Measurements from ENCODE around the gene B4GALT4. TPM values are rescaled to one million over a fixed set of nuclear protein-coding genes. Genes with fewer than 3 reads are reported as not detected.
A peak's percentile ranks its signal among the peaks of the same experiment; 100 is the strongest.

B4GALT4 gene
- total RNA-seq, 2 donors from 2014 or later: 141 to 145 TPM

DNA sequence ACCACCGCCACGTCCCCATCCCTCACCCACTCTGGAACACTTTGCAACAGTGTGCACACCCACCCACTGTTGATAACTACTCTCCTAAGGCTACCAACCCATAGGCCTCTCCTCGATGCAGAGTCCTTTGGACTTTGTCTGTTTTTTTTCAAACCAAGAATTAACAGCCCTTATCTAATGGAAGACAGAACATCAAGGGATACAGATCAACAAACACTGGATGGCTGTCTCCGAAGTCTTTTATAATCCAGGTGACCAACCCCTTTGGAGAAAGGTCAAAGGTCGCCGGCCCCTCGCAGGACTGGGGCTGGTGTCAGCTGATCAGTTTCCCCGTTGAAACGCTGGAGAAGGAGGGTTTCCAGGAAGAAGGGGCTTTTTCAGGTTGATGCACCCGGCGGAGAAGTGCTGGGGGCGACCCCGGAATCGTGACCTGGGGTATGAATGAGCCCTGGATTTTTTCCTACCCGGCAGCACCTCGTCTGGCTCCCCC, 532 bp downstream of the B4GALT4 start:
- H3K4me3 Mint-ChIP-seq: peak overlapping the region; percentile 83
- no peaks in the 10 kb centered on the region for H3K4me1 ChIP-seq (ENCODE audit: control insufficient read depth, insufficient read depth, low read length)
- no peaks in the 10 kb centered on the region for H3K27me3 Mint-ChIP-seq (ENCODE audit: insufficient read depth)
- peak overlapping the region; percentile 98 for H3K4me3 ChIP-seq (ENCODE audit: low read length)
- peaks cover 27% of the 10 kb centered on the region for H3K36me3 ChIP-seq (ENCODE audit: control insufficient read depth, insufficient read depth, low read length)
- peaks cover 13% of the 10 kb centered on the region for H3K4me1 Mint-ChIP-seq
- peak; percentile 77 for DNase-seq
- peak overlapping the region; percentile 84 for H3K9ac ChIP-seq (ENCODE audit: extremely low read depth, low read length, poor library complexity, severe bottlenecking)
- H3K9me3 Mint-ChIP-seq: peaks cover 12% of the 10 kb centered on the region
- H3K9me3 ChIP-seq (ENCODE audit: control insufficient read depth, low read length): no peaks in the 10 kb centered on the region
- peak overlapping the region; percentile 6 for H3K27ac ChIP-seq (ENCODE audit: low read depth, low read length)
- peaks cover 26% of the 10 kb centered on the region for H3K36me3 Mint-ChIP-seq (ENCODE audit: low read depth)
- H3K27ac Mint-ChIP-seq: peak overlapping the region; percentile 86
- 6 to 13% methylated on average over 12 to 16 of the region's 16 CpGs for WGBS, 2 experiments (ENCODE audit: insufficient coverage in 1 of 2, insufficient read length in 1 of 2)
- TF ChIP-seq, protein P1, sequence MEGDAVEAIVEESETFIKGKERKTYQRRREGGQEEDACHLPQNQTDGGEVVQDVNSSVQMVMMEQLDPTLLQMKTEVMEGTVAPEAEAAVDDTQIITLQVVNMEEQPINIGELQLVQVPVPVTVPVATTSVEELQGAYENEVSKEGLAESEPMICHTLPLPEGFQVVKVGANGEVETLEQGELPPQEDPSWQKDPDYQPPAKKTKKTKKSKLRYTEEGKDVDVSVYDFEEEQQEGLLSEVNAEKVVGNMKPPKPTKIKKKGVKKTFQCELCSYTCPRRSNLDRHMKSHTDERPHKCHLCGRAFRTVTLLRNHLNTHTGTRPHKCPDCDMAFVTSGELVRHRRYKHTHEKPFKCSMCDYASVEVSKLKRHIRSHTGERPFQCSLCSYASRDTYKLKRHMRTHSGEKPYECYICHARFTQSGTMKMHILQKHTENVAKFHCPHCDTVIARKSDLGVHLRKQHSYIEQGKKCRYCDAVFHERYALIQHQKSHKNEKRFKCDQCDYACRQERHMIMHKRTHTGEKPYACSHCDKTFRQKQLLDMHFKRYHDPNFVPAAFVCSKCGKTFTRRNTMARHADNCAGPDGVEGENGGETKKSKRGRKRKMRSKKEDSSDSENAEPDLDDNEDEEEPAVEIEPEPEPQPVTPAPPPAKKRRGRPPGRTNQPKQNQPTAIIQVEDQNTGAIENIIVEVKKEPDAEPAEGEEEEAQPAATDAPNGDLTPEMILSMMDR (conservative IDR thresholded peaks at IDR 0.05): no peak
- H3K27me3 ChIP-seq (ENCODE audit: control insufficient read depth, insufficient read depth, low read length, poor library complexity, severe bottlenecking): no peaks in the 10 kb centered on the region

DNA sequence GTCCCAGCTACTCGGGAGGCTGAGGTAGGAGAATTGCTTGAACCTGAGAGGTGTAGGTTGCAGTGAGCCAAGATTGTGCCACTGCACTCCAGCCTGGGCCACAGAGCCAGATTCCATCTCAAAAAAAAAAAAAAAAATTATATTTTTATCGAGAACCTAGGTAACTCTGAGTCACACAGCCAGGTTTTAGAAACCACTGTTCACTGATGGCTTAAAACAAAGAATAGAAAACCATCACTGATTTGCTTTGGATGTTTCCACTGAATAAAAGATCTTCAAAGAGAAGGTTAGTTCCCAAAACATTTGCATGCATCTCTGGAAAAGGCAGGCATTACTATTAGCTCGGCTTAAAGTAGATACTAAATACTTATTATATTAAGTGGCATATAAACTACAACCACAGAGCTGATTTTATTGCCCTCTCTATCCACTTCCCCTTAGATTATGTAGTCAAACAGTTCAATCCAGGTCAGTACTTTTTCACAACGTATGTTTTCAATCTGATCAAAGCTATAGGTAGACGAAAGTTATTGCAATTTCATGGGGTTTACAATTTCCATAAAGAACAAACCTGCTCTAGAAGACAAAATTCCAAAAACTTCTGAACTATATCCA, 1.4 kb downstream of the B4GALT4 start:
- peaks cover 33% of the 10 kb centered on the region for H3K36me3 Mint-ChIP-seq (ENCODE audit: low read depth)
- H3K36me3 ChIP-seq (ENCODE audit: control insufficient read depth, insufficient read depth, low read length): peaks cover 36% of the 10 kb centered on the region
- H3K27ac ChIP-seq (ENCODE audit: low read depth, low read length): no peak overlapping the region
- WGBS, 2 experiments (ENCODE audit: insufficient coverage in 1 of 2, insufficient read length in 1 of 2): 47 to 60% methylated on average over 3 to 4 of the region's 5 CpGs
- H3K9me3 ChIP-seq (ENCODE audit: control insufficient read depth, low read length): no peaks in the 10 kb centered on the region
- no peaks in the 10 kb centered on the region for H3K27me3 Mint-ChIP-seq (ENCODE audit: insufficient read depth)
- peak overlapping the region; percentile 83 for H3K4me3 Mint-ChIP-seq
- peak overlapping the region; percentile 86 for H3K27ac Mint-ChIP-seq
- no peak for DNase-seq
- TF ChIP-seq, protein P1 (conservative IDR thresholded peaks at IDR 0.05): no peak
- H3K9ac ChIP-seq (ENCODE audit: extremely low read depth, low read length, poor library complexity, severe bottlenecking): peak overlapping the region; percentile 84
- peaks cover 12% of the 10 kb centered on the region for H3K9me3 Mint-ChIP-seq
- H3K4me1 Mint-ChIP-seq: peaks cover 13% of the 10 kb centered on the region
- H3K4me1 ChIP-seq (ENCODE audit: control insufficient read depth, insufficient read depth, low read length): no peaks in the 10 kb centered on the region
- no peaks in the 10 kb centered on the region for H3K27me3 ChIP-seq (ENCODE audit: control insufficient read depth, insufficient read depth, low read length, poor library complexity, severe bottlenecking)
- H3K4me3 ChIP-seq (ENCODE audit: low read length): peak overlapping the region; percentile 98

DNA sequence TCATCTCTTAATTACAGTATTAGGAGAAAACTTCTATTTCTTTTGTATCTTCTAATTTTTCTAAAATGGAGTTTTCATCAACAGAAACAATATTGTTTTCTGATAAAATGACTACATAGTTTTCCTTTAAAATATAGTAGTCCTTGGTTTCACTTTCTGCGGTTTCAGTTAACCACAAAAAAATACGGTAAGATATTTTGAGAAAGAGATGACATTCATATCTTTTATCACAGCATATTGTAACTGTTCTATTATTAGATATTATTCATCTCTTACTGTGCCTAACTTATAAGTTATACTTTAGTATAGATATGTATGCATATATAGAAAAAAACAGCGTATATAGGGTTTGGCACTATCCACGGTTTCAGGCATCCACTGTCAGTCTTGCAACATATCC, 2.3 kb downstream of the B4GALT4 start:
- H3K27ac ChIP-seq (ENCODE audit: low read depth, low read length): no peak overlapping the region
- Mint-ChIP-seq H3K4me1 (peaks cover 5% of the 10 kb centered on the region), H3K4me3 (peak overlapping the region; percentile 83), H3K9me3 (peaks cover 12% of the 10 kb centered on the region), H3K36me3 (ENCODE audit: low read depth) (peaks cover 40% of the 10 kb centered on the region), H3K27ac (no peak overlapping the region), H3K27me3 (ENCODE audit: insufficient read depth) (no peaks in the 10 kb centered on the region)
- H3K27me3 ChIP-seq (ENCODE audit: control insufficient read depth, insufficient read depth, low read length, poor library complexity, severe bottlenecking): no peaks in the 10 kb centered on the region
- TF ChIP-seq, protein P1 (conservative IDR thresholded peaks at IDR 0.05): no peak
- H3K36me3 ChIP-seq (ENCODE audit: control insufficient read depth, insufficient read depth, low read length): peaks cover 45% of the 10 kb centered on the region
- H3K9ac ChIP-seq (ENCODE audit: extremely low read depth, low read length, poor library complexity, severe bottlenecking): peak overlapping the region; percentile 84
- DNase-seq: no peak
- peak overlapping the region; percentile 98 for H3K4me3 ChIP-seq (ENCODE audit: low read length)
- 98% methylated on average over 2 of the region's 4 CpGs; no CpG with 5 or more reads in 1 of the 2 experiments for WGBS, 2 experiments (ENCODE audit: insufficient coverage in 1 of 2, insufficient read length in 1 of 2)
- no peaks in the 10 kb centered on the region for H3K4me1 ChIP-seq (ENCODE audit: control insufficient read depth, insufficient read depth, low read length)
- H3K9me3 ChIP-seq (ENCODE audit: control insufficient read depth, low read length): no peaks in the 10 kb centered on the region

Data from endodermal cell (in vitro differentiated cells).